ENCODE results near the gene TANGO2. TPM values are rescaled to one million over a fixed set of nuclear protein-coding genes. Genes with fewer than 3 reads are reported as not detected.
"Not testable (repeated sequence)": the region's sequence is repeated elsewhere in the genome, so short reads cannot be mapped to it uniquely, and the experiment has no call there.

The TANGO2 gene
- total RNA-seq, 2 experiments from 2014 or later, result 40.7 to 41.2 TPM

DNA sequence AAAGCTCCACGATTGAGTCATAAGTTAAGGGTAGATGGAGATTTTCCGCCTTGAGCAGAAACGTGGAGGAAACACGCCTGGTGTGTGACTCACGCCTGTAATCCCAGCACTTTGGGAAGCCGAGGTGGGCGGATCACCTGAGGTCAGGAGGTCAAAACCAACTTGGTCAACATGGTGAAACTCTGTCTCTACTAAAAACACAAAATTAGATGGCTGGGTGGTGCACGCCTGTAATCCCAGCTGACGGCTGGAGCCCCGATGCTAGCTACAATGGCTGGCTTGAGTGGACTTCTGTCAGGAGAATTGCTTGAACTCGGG is 41.8 kb downstream of the TANGO2 start:
- Mint-ChIP-seq H3K4me1 (peaks cover 15% of the 10 kb centered on the region), H3K27ac (no peak overlapping the region), H3K36me3 (peaks cover 10% of the 10 kb centered on the region), H3K4me3 (no peak overlapping the region), H3K27me3 (no peaks in the 10 kb centered on the region), H3K9me3 (no peaks in the 10 kb centered on the region)
- ATAC-seq (ENCODE audit: low read depth) (no peak), DNase-seq (no peak)
- POLR2A ChIA-PET, result no interaction called here

DNA sequence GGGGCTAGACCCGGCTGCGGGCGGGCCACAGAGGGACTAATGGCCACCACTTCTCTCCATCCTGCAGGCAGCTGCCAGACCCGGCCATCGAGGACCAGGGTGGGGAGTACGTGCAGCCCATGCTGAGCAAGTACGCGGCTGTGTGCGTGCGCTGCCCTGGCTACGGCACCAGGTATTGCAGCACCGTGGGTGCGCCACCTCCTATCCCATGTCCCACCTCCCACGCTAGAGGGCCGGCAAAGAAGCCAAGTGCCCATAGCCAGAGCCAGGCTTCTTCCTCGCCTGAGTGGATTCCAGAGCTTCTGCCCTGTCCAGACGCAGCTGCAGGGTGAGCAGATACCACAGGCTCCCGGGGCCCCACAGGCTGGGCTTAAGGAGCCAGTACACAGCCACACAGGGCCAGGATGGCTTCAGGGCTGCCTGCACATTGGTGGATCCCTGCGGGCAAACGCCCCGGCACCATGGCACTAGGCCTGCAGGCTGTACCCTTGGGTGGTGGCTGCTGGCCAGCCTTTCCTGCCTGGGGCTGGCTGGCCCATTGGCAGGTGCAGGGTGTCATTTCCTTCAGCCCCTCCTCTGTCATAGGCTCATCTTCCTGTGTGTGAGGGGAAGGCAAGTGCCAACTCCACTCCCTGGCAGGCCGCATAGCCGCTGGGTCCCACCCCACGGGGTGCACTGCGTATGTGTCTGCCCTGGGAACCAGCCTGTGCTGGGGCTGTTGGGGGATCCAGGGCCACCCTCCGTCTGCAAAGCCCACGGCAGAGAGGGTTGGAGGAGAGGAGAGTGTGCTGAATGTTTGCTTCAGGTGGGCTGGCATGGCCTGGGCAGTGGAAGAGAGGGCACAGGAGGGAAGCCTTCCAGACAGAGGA is 42.6 kb downstream of the TANGO2 start:
- peaks cover 7% of the 10 kb centered on the region for H3K36me3 Mint-ChIP-seq
- no peak overlapping the region for H3K4me3 Mint-ChIP-seq
- H3K27me3 Mint-ChIP-seq, result no peaks in the 10 kb centered on the region
- POLR2A ChIA-PET, result no interaction called here
- no peaks in the 10 kb centered on the region for H3K9me3 Mint-ChIP-seq
- ATAC-seq (ENCODE audit: low read depth) (no peak), DNase-seq (no peak)
- H3K4me1 Mint-ChIP-seq, result peaks cover 11% of the 10 kb centered on the region
- H3K27ac Mint-ChIP-seq, result no peak overlapping the region

DNA sequence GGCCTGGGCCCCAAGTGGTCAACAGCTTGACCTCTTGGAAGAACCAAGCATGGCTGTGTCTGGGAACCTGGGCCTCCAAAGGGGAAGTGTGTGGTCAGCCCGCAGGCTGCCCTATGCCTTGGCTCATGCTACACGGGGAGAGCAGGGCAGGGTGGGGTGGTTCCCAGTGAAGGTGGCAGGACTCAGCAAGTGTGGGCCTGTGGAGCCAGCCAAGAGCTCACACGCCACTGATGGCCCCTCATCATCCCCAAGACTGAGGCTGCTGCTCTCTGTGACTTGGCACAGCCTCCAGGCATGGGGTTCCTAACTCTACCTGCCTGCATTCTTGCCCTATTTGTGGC is 43.2 kb downstream of the TANGO2 start:
- no peak overlapping the region for H3K27ac Mint-ChIP-seq
- POLR2A ChIA-PET, result no interaction called here
- H3K27me3 Mint-ChIP-seq, result no peaks in the 10 kb centered on the region
- ATAC-seq (ENCODE audit: low read depth) (no peak), DNase-seq (no peak)
- H3K4me3 Mint-ChIP-seq, result no peak overlapping the region
- no peaks in the 10 kb centered on the region for H3K9me3 Mint-ChIP-seq
- H3K4me1 Mint-ChIP-seq, result peaks cover 6% of the 10 kb centered on the region
- peaks cover 5% of the 10 kb centered on the region for H3K36me3 Mint-ChIP-seq

DNA sequence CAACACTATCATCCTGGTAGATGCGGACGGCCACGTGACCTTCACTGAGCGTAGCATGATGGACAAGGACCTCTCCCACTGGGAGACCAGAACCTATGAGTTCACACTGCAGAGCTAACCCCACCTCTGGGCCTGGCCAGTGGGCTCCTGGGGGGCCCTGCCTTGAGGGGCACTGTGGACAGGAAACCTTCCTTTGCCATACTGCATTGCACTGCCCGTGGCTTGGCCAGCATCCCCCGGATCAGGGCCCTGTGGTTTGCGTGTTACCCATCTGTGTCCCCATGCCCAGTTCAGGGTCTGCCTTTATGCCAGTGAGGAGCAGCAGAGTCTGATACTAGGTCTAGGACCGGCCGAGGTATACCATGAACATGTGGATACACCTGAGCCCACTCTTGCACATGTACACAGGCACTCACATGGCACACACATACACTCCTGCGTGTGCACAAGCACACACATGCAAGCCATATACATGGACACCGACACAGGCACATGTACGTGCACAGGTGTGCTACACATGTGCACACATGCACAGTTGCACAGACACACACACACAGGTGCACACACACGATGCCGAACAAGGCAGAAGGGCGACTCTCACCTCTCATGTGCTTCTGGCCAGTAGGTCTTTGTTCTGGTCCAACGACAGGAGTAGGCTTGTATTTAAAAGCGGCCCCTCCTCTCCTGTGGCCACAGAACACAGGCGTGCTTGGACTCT is 43.8 kb downstream of the TANGO2 start:
- no peak overlapping the region for H3K4me3 Mint-ChIP-seq
- no peak for DNase-seq
- no peak overlapping the region for H3K27ac Mint-ChIP-seq
- no peaks in the 10 kb centered on the region for H3K27me3 Mint-ChIP-seq
- H3K9me3 Mint-ChIP-seq, result no peaks in the 10 kb centered on the region
- peaks cover under 1% of the 10 kb centered on the region for H3K4me1 Mint-ChIP-seq
- no peak for ATAC-seq (ENCODE audit: low read depth)
- POLR2A ChIA-PET, result no interaction called here
- peaks cover 5% of the 10 kb centered on the region for H3K36me3 Mint-ChIP-seq

DNA sequence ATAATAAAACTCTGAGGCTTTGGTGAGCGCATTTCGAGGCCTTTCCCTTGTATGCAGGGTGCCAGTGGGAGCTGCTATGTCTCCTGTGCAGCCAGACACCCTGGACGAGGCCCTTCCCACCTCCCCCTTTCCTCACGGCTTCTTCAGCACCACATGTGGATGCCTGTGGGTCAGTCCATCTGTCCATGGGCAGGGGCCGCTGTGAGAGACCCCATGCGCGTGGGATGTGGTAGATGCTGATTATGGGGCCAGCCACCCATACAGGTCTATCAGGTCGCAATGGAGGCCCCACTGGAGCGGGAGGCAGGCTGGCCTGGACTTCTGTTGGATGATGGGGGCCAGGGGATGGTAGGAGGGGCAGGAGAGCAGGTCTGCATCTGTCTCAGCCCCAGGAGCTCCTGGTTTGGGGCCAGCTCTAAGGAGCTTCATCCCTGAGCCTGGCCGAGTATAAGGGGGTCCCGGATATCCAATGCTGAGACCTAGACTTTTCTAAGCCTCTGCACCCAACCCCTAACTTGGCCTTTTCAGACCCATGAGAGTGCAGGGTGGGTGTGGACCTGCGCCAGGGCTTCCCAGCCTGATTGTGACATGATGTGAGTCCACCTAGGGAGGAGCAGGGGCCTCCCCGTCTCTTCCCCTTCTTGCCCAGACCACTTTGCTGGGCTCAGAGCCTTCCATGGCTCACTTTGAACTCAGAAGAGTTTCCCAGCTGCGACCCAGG is 45.1 kb downstream of the TANGO2 start:
- H3K4me3 Mint-ChIP-seq, result no peak overlapping the region
- DNase-seq (no peak), ATAC-seq (ENCODE audit: low read depth) (no peak)
- H3K4me1 Mint-ChIP-seq, result no peaks in the 10 kb centered on the region
- H3K9me3 Mint-ChIP-seq, result no peaks in the 10 kb centered on the region
- no peaks in the 10 kb centered on the region for H3K27me3 Mint-ChIP-seq
- no peak overlapping the region for H3K27ac Mint-ChIP-seq
- H3K36me3 Mint-ChIP-seq, result peaks cover 1% of the 10 kb centered on the region
- POLR2A ChIA-PET, result no interaction called here

DNA sequence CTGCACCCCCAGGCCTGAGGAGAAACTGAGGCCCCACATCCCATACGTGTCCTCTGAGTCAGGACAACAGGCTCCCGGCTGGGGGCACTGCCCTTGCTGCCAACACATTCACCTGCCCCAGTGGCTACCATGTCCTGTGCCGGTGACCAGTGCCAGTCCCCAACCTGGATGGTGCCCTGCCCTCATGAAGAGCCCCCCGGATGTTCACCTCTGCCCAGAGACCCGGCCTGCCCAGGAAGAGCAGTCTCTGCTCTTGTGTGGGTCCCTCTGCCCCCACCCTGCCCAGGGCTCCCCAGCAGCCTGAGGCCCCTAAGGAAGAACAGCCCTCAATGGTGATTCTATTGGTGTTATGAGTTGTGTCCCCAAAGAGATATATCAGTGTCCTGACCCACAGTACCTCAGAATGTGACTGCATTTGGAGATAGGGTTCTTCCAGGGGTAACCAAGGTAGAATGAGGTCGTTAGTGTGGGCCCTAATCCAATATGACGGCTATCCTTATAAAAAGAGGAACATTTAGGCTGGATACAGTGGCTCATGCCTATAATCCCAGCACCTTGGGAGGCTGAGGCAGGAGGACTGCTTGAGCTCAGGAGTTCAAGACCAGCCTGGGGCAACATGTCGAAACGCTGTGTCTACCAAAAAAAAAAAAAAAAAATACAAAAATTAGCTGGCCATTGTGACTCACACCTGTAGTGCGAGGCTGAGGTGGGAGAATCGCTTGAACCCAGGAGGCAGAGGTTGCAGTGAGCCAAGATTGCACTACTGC is 45.9 kb downstream of the TANGO2 start:
- H3K27me3 Mint-ChIP-seq, result no peaks in the 10 kb centered on the region
- DNase-seq (no peak), ATAC-seq (ENCODE audit: low read depth) (no peak)
- no peaks in the 10 kb centered on the region for H3K4me1 Mint-ChIP-seq
- H3K4me3 Mint-ChIP-seq, result no peak overlapping the region
- H3K27ac Mint-ChIP-seq, result no peak overlapping the region
- no peaks in the 10 kb centered on the region for H3K9me3 Mint-ChIP-seq
- H3K36me3 Mint-ChIP-seq, result peaks cover 4% of the 10 kb centered on the region
- POLR2A ChIA-PET, result no interaction called here

DNA sequence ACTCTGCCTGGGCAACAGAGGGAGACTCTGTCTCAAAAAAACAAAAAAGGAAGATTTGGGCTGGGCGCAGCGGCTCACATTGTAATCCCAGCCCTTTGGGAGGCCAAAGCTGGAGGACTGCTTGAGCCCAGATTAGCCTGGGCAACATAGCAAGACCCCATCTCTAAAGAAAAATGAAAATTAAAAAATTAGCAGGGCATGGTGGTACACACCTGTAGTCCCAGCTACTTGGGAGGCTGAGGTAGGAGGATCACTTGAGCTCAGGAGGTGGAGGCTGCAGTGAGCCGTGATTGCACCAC is 46.4 kb downstream of the TANGO2 start:
- POLR2A ChIA-PET; ATAC-seq (ENCODE audit: low read depth); DNase-seq: not testable (repeated sequence)

DNA sequence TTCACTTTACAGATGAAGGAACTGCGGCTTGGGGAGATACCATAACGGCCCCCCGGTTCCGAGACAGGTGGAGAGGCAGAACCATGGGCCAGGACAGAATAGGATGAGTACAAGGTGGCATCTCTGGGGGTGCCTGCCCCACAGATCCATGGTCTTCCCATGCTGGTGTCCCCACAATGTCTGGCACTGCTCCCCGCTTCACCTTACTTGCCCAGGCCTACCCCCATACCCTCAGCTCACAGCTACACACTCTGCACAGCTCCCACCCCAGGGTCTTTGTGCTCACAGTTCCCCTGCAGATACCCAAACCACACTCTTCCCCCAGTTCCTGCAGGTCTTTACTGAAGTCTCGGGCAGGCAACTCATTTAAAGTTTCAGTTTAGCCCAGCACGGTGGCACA is 47.7 kb downstream of the TANGO2 start:
- Mint-ChIP-seq H3K36me3 (peaks cover 3% of the 10 kb centered on the region), H3K27ac (no peak overlapping the region), H3K4me3 (no peak overlapping the region), H3K9me3 (no peaks in the 10 kb centered on the region), H3K27me3 (no peaks in the 10 kb centered on the region), H3K4me1 (no peaks in the 10 kb centered on the region)
- no peak for ATAC-seq (ENCODE audit: low read depth)
- no peak for DNase-seq
- POLR2A ChIA-PET, result interaction anchor here (0.6 kb wide), 1 partner anchor 152 kb away, joined by 3 read pairs; no protein-coding TSS in a partner anchor

More for the DNA sequence above, 46.4 kb downstream of the TANGO2 start:
- H3K27ac Mint-ChIP-seq, H3K27me3 Mint-ChIP-seq, H3K4me1 Mint-ChIP-seq, H3K36me3 Mint-ChIP-seq, H3K9me3 Mint-ChIP-seq, H3K4me3 Mint-ChIP-seq: not testable (repeated sequence)

DNA sequence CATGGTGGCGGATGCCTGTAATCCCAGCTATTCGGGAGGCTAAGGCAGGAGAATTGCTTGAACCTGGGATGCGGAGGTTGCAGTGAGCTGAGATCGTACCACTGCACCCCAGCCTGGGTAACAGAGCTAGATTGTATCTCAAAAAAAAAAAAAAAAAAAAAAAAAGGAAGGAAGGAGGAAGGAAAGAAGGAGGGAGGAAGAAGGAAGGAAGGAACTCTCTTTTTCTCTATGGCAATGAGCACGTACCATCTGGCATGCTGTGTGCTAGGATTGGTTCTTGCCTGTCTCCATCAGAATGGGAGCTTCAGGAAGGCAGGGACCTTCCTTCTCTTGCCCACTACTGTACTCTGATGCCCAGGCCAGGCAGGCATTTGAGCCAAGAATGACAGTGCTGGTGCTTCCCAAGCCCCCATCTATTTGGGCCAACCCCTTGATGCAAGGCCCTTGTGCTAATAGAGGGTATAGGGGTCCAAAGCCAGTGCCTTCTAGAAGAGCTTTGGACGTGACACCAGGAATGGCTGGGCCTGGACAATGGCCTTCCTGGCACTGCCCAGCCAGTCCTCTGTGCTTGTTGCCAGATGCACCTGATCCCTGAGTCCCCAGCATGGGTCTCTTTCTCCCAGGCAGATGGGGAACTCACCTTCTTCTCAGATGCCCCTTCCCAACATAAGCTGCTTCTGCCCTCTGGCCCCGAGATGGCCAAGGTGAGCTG is 48.6 kb downstream of the TANGO2 start:
- DNase-seq (no peak), ATAC-seq (ENCODE audit: low read depth) (no peak)
- Mint-ChIP-seq H3K27me3 (no peaks in the 10 kb centered on the region), H3K36me3 (peaks cover 3% of the 10 kb centered on the region), H3K27ac (no peak overlapping the region), H3K9me3 (no peaks in the 10 kb centered on the region), H3K4me1 (no peaks in the 10 kb centered on the region), H3K4me3 (no peak overlapping the region)
- POLR2A ChIA-PET, result interaction anchor here (0.6 kb wide), 1 partner anchor 152 kb away, joined by 3 read pairs; no protein-coding TSS in a partner anchor

DNA sequence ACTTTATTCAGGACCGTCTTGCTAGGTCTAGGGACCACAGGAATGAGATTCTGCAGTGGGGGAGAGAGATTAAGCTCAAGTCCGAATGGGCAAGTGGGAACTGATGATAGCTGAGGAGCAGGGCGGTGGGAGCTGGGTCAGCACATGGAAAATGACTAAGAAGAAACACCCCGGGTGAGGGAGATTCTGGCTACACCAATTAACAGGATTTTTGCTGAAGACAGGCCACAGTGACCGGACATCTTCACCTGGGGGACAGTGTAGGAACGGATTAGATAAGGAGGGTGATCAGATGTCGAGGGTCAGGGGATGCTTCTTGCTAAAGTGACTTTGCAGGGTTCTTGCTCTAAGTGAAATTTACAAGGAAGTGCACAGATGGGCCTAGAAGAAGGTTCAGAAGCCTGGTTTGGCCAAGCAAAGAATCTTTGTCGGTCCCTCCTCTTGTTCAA is 50.6 kb downstream of the TANGO2 start:
- no peak for ATAC-seq (ENCODE audit: low read depth)
- POLR2A ChIA-PET, result no interaction called here
- peaks cover 3% of the 10 kb centered on the region for H3K36me3 Mint-ChIP-seq
- no peaks in the 10 kb centered on the region for H3K9me3 Mint-ChIP-seq
- no peak for DNase-seq
- H3K4me1 Mint-ChIP-seq, result no peaks in the 10 kb centered on the region
- H3K27ac Mint-ChIP-seq, result no peak overlapping the region
- H3K27me3 Mint-ChIP-seq, result no peaks in the 10 kb centered on the region
- H3K4me3 Mint-ChIP-seq, result no peak overlapping the region

DNA sequence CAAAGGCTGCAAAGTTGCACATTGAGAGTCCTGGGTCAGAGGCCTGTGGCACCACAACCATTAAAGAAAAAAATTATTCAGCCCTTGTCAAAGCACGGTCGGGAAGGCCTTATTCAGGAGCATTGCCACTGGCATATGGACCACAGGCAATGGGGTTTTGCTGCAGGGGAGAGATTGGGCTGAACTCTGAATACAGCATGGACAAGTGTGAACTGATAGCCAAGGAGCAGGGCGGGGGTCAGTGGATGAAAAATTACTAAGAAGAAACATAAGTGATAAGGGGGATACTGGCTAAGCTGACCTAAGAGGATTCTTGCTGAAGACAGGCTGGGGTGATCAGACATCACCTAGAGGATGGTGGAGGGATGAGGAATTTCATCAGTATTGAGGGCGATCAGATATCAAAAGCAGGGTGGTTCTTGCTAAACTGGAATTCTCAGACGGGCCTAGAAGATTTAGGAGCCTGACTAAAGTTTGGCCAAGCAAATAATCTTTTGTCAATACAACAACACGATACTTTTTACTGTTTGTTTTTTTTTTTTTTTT is 55.8 kb downstream of the TANGO2 start:
- ATAC-seq (ENCODE audit: low read depth) (no peak), DNase-seq (no peak)
- no peaks in the 10 kb centered on the region for H3K36me3 Mint-ChIP-seq
- H3K27ac Mint-ChIP-seq, result no peak overlapping the region
- H3K9me3 Mint-ChIP-seq, result no peaks in the 10 kb centered on the region
- no peak overlapping the region for H3K4me3 Mint-ChIP-seq
- POLR2A ChIA-PET, result no interaction called here
- peaks cover 9% of the 10 kb centered on the region for H3K4me1 Mint-ChIP-seq
- no peaks in the 10 kb centered on the region for H3K27me3 Mint-ChIP-seq

DNA sequence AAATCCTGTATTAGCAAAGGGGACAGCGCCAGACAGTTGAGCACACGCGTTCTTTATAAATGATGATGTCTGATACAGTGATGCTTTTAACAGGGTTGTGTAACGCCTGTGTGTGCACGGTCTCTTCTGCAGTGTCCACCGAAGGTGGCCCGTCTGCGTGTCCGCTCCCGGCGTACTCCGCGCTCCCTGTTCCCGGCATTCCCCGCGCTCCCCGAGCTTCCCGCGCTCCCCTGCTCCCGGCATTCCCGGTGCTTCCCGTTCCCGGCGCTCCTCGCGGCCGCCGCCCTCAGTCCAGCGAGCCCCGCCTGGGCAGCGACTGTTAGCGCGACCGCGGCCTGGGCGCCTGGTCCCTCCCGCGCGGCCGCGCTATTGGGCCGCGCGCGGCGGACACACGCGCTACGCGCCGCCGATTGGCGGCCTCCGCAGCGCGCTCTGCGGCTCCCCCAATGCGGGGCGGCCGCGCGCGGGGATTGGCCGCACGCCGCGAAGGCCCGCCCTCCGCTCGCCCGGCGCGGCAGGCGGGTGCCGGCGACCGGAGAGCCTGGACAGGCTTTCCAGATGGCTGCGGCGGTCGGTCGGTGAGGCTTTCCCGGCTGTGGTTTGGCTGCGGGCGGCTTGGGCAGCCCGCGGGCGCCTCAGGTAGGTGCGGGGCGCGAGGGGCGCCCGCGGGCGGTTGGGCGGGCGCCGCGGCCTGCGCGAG is 59.0 kb downstream of the TANGO2 start, which contains the start of gene DGCR8:
Gene DGCR8, plus strand, starts transcription at position 497 of the 700 bp plus-strand sequence. CDS start 5,723 bp downstream, outside the sequence.
- Mint-ChIP-seq H3K4me1 (peaks cover 32% of the 10 kb centered on the region), H3K27me3 (no peaks in the 10 kb centered on the region), H3K4me3 (peak within 1 kb of the TSS; percentile 90), H3K27ac (peak within 1 kb of the TSS; percentile 84), H3K9me3 (no peaks in the 10 kb centered on the region), H3K36me3 (no peaks in the 10 kb centered on the region)
- POLR2A ChIA-PET, result no interaction called here
- DNase-seq (peak; percentile 89), ATAC-seq (ENCODE audit: low read depth) (peak; percentile 90)

Measured in activated naive CD8-positive, alpha-beta T cell treated with anti-CD3 and anti-CD28 coated beads, Interleukin-2, amount 10 ng/mL, durations not matched to agents 7 days and 5 days (primary cell).